ENCODE results near the gene GPR180. TPM values are rescaled to one million over a fixed set of nuclear protein-coding genes. Genes with fewer than 3 reads are reported as not detected.

The GPR180 gene
- polyA plus RNA-seq, 2 of the 4 experiments (the other 2 are of a cell fraction): 3.6 to 7.8 TPM

GRCh38 chr13:94679614-94680013 lies 78.0 kb downstream of the GPR180 start:
- H3K4me2 ChIP-seq: no peak overlapping the region
- no peaks in the 10 kb centered on the region for H3K4me1 ChIP-seq
- DNase-seq (ENCODE audit: low read depth in 1 of 2, low spot score in 1 of 2): no peak
- no peak for FAIRE-seq
- ChIA-PET POLR2A (no interaction called here), CTCF (interaction anchor here (0.6 to 2.2 kb wide), 8 partner anchors 10 to 701 kb away, joined by 3 to 6 read pairs (median 3); no protein-coding TSS in a partner anchor)
- no peaks in the 10 kb centered on the region for H3K9me3 ChIP-seq
- TF ChIP-seq RAD21 (conservative IDR thresholded peaks at IDR 0.05 in 1 of 2, IDR thresholded peaks at IDR 0.05 in 1 of 2): no peak
- TF ChIP-seq MAZ (IDR thresholded peaks at IDR 0.05; ENCODE audit: borderline replicate concordance, low read depth, low read length): no peak
- TF ChIP-seq TFCP2L1 (CRISPR knock-in tag; IDR thresholded peaks at IDR 0.05): no peak
- no peak for TF ChIP-seq PBX3 (IDR thresholded peaks at IDR 0.05)
- no peak for TF ChIP-seq GATA3 (IDR thresholded peaks at IDR 0.05; ENCODE audit: borderline replicate concordance)
- TF ChIP-seq BHLHE40 (IDR thresholded peaks at IDR 0.05; ENCODE audit: low read depth, low read length): no peak
- H3K27ac ChIP-seq: no peak overlapping the region
- 81% methylated on average over 6 of the region's 6 CpGs for WGBS (ENCODE audit: missing lambda C conversion rate)
- no peak for ATAC-seq
- H3K4me3 ChIP-seq: no peak overlapping the region

GRCh38 chr13:94682229-94682628 lies 80.6 kb downstream of the GPR180 start:
- Histone ChIP-seq H3K4me1 (no peaks in the 10 kb centered on the region), H3K9me3 (no peaks in the 10 kb centered on the region), H3K4me2 (no peak overlapping the region), H3K4me3 (no peak overlapping the region), H3K27ac (no peak overlapping the region)
- no peak for FAIRE-seq
- no peak for ATAC-seq
- 31% methylated on average over 2 of the region's 2 CpGs for WGBS (ENCODE audit: missing lambda C conversion rate)
- TF ChIP-seq POLR2A (IDR thresholded peaks at IDR 0.05; ENCODE audit: low read length) (no peak), SREBF2 (IDR thresholded peaks at IDR 0.05) (no peak), RCOR1 (IDR thresholded peaks at IDR 0.05; ENCODE audit: low read depth, low read length) (no peak), CBX8 (IDR thresholded peaks at IDR 0.05) (no peak)
- CTCF ChIA-PET: no interaction called here
- DNase-seq (ENCODE audit: low read depth in 1 of 2, low spot score in 1 of 2): no peak
- POLR2A ChIA-PET: no interaction called here

- 76% methylated on average over 5 of the region's 5 CpGs for WGBS (ENCODE audit: missing lambda C conversion rate)
- ATAC-seq: no peak
- CTCF ChIA-PET: no interaction called here
- TF ChIP-seq ZFP36 (IDR thresholded peaks at IDR 0.05; ENCODE audit: borderline replicate concordance, partially characterized antibody): no peak
- TF ChIP-seq POLR2AphosphoS2 (conservative IDR thresholded peaks at IDR 0.05; ENCODE audit: low read length): no peak
- TF ChIP-seq KDM5A (IDR thresholded peaks at IDR 0.05): no peak
- TF ChIP-seq EHMT2 (IDR thresholded peaks at IDR 0.05; ENCODE audit: low read depth): no peak
- TF ChIP-seq, protein P1, sequence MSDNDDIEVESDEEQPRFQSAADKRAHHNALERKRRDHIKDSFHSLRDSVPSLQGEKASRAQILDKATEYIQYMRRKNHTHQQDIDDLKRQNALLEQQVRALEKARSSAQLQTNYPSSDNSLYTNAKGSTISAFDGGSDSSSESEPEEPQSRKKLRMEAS (IDR thresholded peaks at IDR 0.05): no peak
- TF ChIP-seq HDAC2 (IDR thresholded peaks at IDR 0.05): no peak
- no peak for TF ChIP-seq MAZ (IDR thresholded peaks at IDR 0.05; ENCODE audit: borderline replicate concordance, low read depth, low read length)
- no peak for TF ChIP-seq CHD4 (IDR thresholded peaks at IDR 0.05; ENCODE audit: borderline replicate concordance)
- TF ChIP-seq ESRRA (IDR thresholded peaks at IDR 0.05; ENCODE audit: borderline replicate concordance, low read length): no peak
- TF ChIP-seq, protein P2, sequence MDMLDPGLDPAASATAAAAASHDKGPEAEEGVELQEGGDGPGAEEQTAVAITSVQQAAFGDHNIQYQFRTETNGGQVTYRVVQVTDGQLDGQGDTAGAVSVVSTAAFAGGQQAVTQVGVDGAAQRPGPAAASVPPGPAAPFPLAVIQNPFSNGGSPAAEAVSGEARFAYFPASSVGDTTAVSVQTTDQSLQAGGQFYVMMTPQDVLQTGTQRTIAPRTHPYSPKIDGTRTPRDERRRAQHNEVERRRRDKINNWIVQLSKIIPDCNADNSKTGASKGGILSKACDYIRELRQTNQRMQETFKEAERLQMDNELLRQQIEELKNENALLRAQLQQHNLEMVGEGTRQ (IDR thresholded peaks at IDR 0.05): no peak
- no peak for TF ChIP-seq BHLHE40 (IDR thresholded peaks at IDR 0.05; ENCODE audit: low read depth, low read length)
- TF ChIP-seq, protein P3, sequence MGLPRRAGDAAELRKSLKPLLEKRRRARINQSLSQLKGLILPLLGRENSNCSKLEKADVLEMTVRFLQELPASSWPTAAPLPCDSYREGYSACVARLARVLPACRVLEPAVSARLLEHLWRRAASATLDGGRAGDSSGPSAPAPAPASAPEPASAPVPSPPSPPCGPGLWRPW (IDR thresholded peaks at IDR 0.05): no peak
- no peak for TF ChIP-seq ZSCAN20 (CRISPR knock-in tag; IDR thresholded peaks at IDR 0.05)
- TF ChIP-seq TP53 (CRISPR knock-in tag; IDR thresholded peaks at IDR 0.05): no peak
- TF ChIP-seq HOXB13 (CRISPR knock-in tag; IDR thresholded peaks at IDR 0.05; ENCODE audit: low read depth): no peak
- TF ChIP-seq FOXS1 (CRISPR knock-in tag; IDR thresholded peaks at IDR 0.05): no peak
- H3K4me3 ChIP-seq: no peak overlapping the region
- H3K9me3 ChIP-seq: no peaks in the 10 kb centered on the region
- DNase-seq (ENCODE audit: low read depth in 1 of 2, low spot score in 1 of 2): no peak
- POLR2A ChIA-PET: no interaction called here
- H3K27ac ChIP-seq: no peak overlapping the region
- no peaks in the 10 kb centered on the region for H3K4me1 ChIP-seq
- no peak overlapping the region for H3K4me2 ChIP-seq
- no peak for FAIRE-seq
Observed at GRCh38 chr13:94683409-94683808, 81.8 kb downstream of the GPR180 start.

Small RNA genes lying within 50 kb of the gene (small RNA-seq; reads per million reads assigned to genes)
- 0 to 5.6 (median 0) reads per million in 6 experiments for gene RNA5SP36

Other genes with a start within 250 kb of the GPR180 start
- 0.03 and 0.08 TPM in 2 replicates for gene DCT, start 122.2 kb upstream of the GPR180 start, polyA plus RNA-seq (2011; rRNA removed)
- not detected in 3 replicates for gene DCT, start 122.2 kb upstream of the GPR180 start, polyA plus RNA-seq (2017; fragmentation: RNase III; extraction: RNeasy Plus Mini Kit Qiagen cat#74134 plus additional on column Dnase treatment)
- 19.0 and 24.3 TPM in 2 replicates for gene TGDS, start 5.7 kb upstream of the GPR180 start, polyA plus RNA-seq (2011; rRNA removed)
- gene TGDS, start 5.7 kb upstream of the GPR180 start, polyA plus RNA-seq (2017; fragmentation: RNase III; extraction: RNeasy Plus Mini Kit Qiagen cat#74134 plus additional on column Dnase treatment): 6.7 to 7.3 TPM (median 6.8 TPM) in 3 replicates
- 6.1 and 6.9 TPM in 2 replicates for gene SOX21, start 110.7 kb downstream of the GPR180 start, polyA plus RNA-seq (2011; rRNA removed)
- gene SOX21, start 110.7 kb downstream of the GPR180 start, polyA plus RNA-seq (2017; fragmentation: RNase III; extraction: RNeasy Plus Mini Kit Qiagen cat#74134 plus additional on column Dnase treatment): 0.28 to 0.62 TPM (median 0.45 TPM) in 3 replicates